Cardiac muscle cell (in vitro differentiated cells and primary cell): Measurements from ENCODE around the gene CD40LG. TPM values are rescaled to one million over a fixed set of nuclear protein-coding genes. Genes with fewer than 3 reads are reported as not detected.

ENCODE experiments used
- DNase-seq, 2 donors: peaks; one replicate each; pipeline versions ENCODE4 v3.0.0 to v3.0.0-alpha.2; 2010 to 2017; ENCODE audit warnings: low read depth in 1 of 2, low spot score in 1 of 2
- H3K27ac ChIP-seq: fragments of 200-600 bp; sonication (generic); 2 replicates; pipeline ENCODE4 v1.5.1; 2016
- H3K27me3 ChIP-seq: fragments of 200-600 bp; sonication (generic); 2 replicates; pipeline ENCODE4 v1.6.0; 2016; ENCODE audit warnings: control low read depth
- H3K36me3 ChIP-seq: fragments of 200-600 bp; sonication (generic); 2 replicates; pipeline ENCODE4 v1.5.1; 2016; ENCODE audit warnings: control low read depth
- H3K4me1 ChIP-seq: fragments of 200-600 bp; sonication (generic); 2 replicates; pipeline ENCODE4 v1.8.1; 2017; ENCODE audit warnings: low read depth, mild to moderate bottlenecking, mixed run types
- H3K4me3 ChIP-seq: fragments of 200-600 bp; sonication (generic); 2 replicates; pipeline ENCODE4 v1.5.1; 2016; ENCODE audit warnings: mild to moderate bottlenecking
- H3K9me3 ChIP-seq: fragments of 200-600 bp; sonication (generic); 2 replicates; pipeline ENCODE4 v1.5.1; 2017; ENCODE audit warnings: low read depth, mild to moderate bottlenecking, control low read depth
- CTCF ChIP-seq: IDR thresholded peaks from 2 replicates; pipeline ENCODE4 v1.5.1; 2012; ENCODE audit warnings: low read depth, mild to moderate bottlenecking, low read length
- polyA plus RNA-seq: library from polyadenylated mRNA; unstranded; fragments of >200 nt; fragmentation: Nextera tagmentation; extraction: Ambion mirVana; gene quantifications from 2 replicates; pipeline ENCODE4 v1.2.1, GENCODE V29; 2016
- total RNA-seq: library from RNA; depleted of rRNA; stranded (reverse); fragments of >200 nt; gene quantifications from 2 replicates; pipeline ENCODE4 v1.2.3, GENCODE V29; 2016

The CD40LG gene
- total and polyA plus RNA-seq, 2 experiments from 2014 or later, result not detected

- Histone ChIP-seq H3K27me3 (no peaks in the 10 kb centered on the region), H3K36me3 (no peaks in the 10 kb centered on the region), H3K27ac (no peak overlapping the region), H3K9me3 (no peaks in the 10 kb centered on the region), H3K4me3 (no peak overlapping the region), H3K4me1 (no peaks in the 10 kb centered on the region)
- DNase-seq, result no peak
- no peak for TF ChIP-seq CTCF
Observed at GRCh38 chrX:136660896-136661295, 12.9 kb downstream of the CD40LG start.

GRCh38 chrX:136662104-136662503 is 14.1 kb downstream of the CD40LG start:
- H3K4me3 ChIP-seq, result no peak overlapping the region
- no peak overlapping the region for H3K27ac ChIP-seq
- no peaks in the 10 kb centered on the region for H3K27me3 ChIP-seq
- no peak for TF ChIP-seq CTCF
- no peaks in the 10 kb centered on the region for H3K9me3 ChIP-seq
- no peaks in the 10 kb centered on the region for H3K36me3 ChIP-seq
- DNase-seq, result no peak
- no peaks in the 10 kb centered on the region for H3K4me1 ChIP-seq

GRCh38 chrX:136662976-136663375 is 15.0 kb downstream of the CD40LG start:
- Histone ChIP-seq H3K9me3 (no peaks in the 10 kb centered on the region), H3K4me3 (no peak overlapping the region), H3K27me3 (no peaks in the 10 kb centered on the region), H3K4me1 (no peaks in the 10 kb centered on the region), H3K27ac (no peak overlapping the region), H3K36me3 (no peaks in the 10 kb centered on the region)
- TF ChIP-seq CTCF, result no peak
- no peak for DNase-seq

- TF ChIP-seq CTCF, result no peak
- Histone ChIP-seq H3K4me1 (no peaks in the 10 kb centered on the region), H3K27ac (no peak overlapping the region), H3K4me3 (no peak overlapping the region), H3K9me3 (no peaks in the 10 kb centered on the region), H3K36me3 (no peaks in the 10 kb centered on the region), H3K27me3 (no peaks in the 10 kb centered on the region)
- DNase-seq, result no peak
Observed at GRCh38 chrX:136665258-136665900, 17.4 kb downstream of the CD40LG start.

GRCh38 chrX:136666088-136666487 is 18.1 kb downstream of the CD40LG start:
- no peak for TF ChIP-seq CTCF
- Histone ChIP-seq H3K27me3 (no peaks in the 10 kb centered on the region), H3K36me3 (no peaks in the 10 kb centered on the region), H3K27ac (no peak overlapping the region), H3K4me1 (no peaks in the 10 kb centered on the region), H3K4me3 (no peak overlapping the region), H3K9me3 (no peaks in the 10 kb centered on the region)
- no peak for DNase-seq
